MM.1S (cell line): ENCODE results near the gene DLX4.

ENCODE experiments used
- DNase-seq: peaks from one replicate; pipeline ENCODE4 v3.0.0-alpha.2; 2015
- H2AFZ ChIP-seq: fragments of 300-600 bp; sonication (generic); 2 replicates; pipeline ENCODE4 v1.6.0; 2016; ENCODE audit warnings: antibody characterized with exemption, low read length
- H3F3A ChIP-seq: fragments of 300-600 bp; sonication (generic); 2 replicates; pipeline ENCODE4 v1.6.1; 2016; ENCODE audit warnings: mild to moderate bottlenecking, antibody characterized with exemption, low read length, moderate library complexity, mixed read lengths; ENCODE audit not compliant: insufficient read depth
- H3K27ac ChIP-seq: fragments of 300-600 bp; sonication (generic); 2 replicates; pipeline ENCODE4 v1.5.1; 2016; ENCODE audit warnings: mild to moderate bottlenecking, low read length
- H3K27me3 ChIP-seq: fragments of 300-600 bp; sonication (generic); replicated peaks from 2 replicates; pipeline ENCODE4 v1.6.0; 2016; ENCODE audit warnings: low read length; ENCODE audit not compliant: insufficient read depth
- H3K36me3 ChIP-seq: fragments of 300-600 bp; sonication (generic); replicated peaks from 2 replicates; pipeline ENCODE4 v1.6.1; 2016; ENCODE audit warnings: mild to moderate bottlenecking, low read length, mixed read lengths; ENCODE audit not compliant: insufficient read depth
- H3K4me1 ChIP-seq: fragments of 300-600 bp; sonication (generic); 2 replicates; pipeline ENCODE4 v1.6.1; 2016; ENCODE audit warnings: low read length, mixed read lengths
- H3K4me2 ChIP-seq: fragments of 300-600 bp; sonication (generic); 2 replicates; pipeline ENCODE4 v1.6.0; 2016; ENCODE audit warnings: low read depth, low read length
- H3K4me3 ChIP-seq: fragments of 300-600 bp; sonication (generic); 2 replicates; pipeline ENCODE4 v1.5.1; 2016; ENCODE audit warnings: low read length, mixed read lengths
- H3K79me2 ChIP-seq: fragments of 300-600 bp; sonication (generic); 2 replicates; pipeline ENCODE4 v1.6.1; 2016; ENCODE audit warnings: mixed run types, low read length, mixed read lengths
- H3K9ac ChIP-seq: fragments of 300-600 bp; sonication (generic); 2 replicates; pipeline ENCODE4 v1.6.1; 2016; ENCODE audit warnings: low read length, mixed read lengths
- H3K9me2 ChIP-seq: fragments of 300-600 bp; sonication (generic); replicated peaks from 2 replicates; pipeline ENCODE4 v1.6.1; 2016; ENCODE audit warnings: mild to moderate bottlenecking, low read length, mixed read lengths; ENCODE audit not compliant: insufficient read depth
- H3K9me3 ChIP-seq: fragments of 300-600 bp; sonication (generic); replicated peaks from 2 replicates; pipeline ENCODE4 v1.6.1; 2016; ENCODE audit warnings: mild to moderate bottlenecking, low read length, mixed read lengths; ENCODE audit not compliant: insufficient read depth
- H4K20me1 ChIP-seq: fragments of 300-600 bp; sonication (generic); 2 replicates; pipeline ENCODE4 v1.6.1; 2016; ENCODE audit warnings: mild to moderate bottlenecking, low read length, moderate library complexity, mixed read lengths; ENCODE audit not compliant: insufficient read depth
- EZH2 ChIP-seq: fragments of 300-600 bp; sonication (generic); optimal IDR thresholded peaks from 2 replicates; pipeline ENCODE3; 2017; ENCODE audit warnings: low read depth, mild to moderate bottlenecking, antibody characterized with exemption, low read length, mixed read lengths
- EZH2phosphoT487 ChIP-seq: fragments of 300-600 bp; sonication (generic); IDR thresholded peaks from 2 replicates; pipeline ENCODE4 v1.6.1; 2018; ENCODE audit warnings: antibody characterized with exemption, low read length
- TF ChIP-seq, protein P1 (sequence below): fragments of 300-600 bp; sonication (generic); IDR thresholded peaks from 2 replicates; pipeline ENCODE4 v1.5.1; 2016; ENCODE audit warnings: antibody characterized with exemption, low read length, mixed read lengths

Gene DLX4

DNA sequence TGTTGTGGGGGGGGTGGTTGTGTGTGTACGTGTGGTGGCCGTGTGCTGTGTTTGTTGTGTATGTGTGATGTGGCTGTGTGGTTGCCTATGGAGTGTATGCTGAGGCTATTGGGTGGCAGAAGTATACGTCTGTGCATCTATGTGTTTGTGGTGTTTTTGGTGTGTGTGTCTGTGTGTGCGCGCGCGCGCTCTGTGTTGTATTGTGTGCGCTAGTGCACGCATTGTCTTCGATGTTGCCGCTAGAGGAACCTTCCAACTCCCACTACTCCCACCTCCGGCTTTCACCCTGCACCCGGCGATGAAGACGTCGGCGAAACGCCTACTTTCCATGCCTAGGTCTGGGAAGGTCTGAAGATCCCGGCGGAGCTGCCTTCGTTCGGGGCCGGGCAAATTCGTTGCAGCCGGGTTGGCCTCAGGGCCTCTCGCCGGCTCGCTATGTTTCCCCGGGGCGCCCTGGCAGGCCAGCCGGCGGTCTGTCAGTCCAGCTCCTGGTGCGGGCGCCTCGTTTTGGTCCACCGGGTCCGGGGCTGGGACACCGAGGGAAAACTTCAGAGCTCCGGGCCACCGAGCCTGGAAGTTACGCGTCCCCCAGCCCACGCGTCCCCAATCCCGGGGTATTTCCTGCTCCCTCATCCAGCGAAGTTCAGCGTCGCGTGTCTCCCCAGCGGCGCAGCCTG is 5.2 kb upstream of the DLX4 start:
- Histone ChIP-seq H3K27ac (no peak overlapping the region), H3K79me2 (no peaks in the 10 kb centered on the region), H3K36me3 (no peaks in the 10 kb centered on the region), H4K20me1 (no peaks in the 10 kb centered on the region), H3F3A (no peaks in the 10 kb centered on the region), H3K4me1 (no peaks in the 10 kb centered on the region), H3K4me2 (no peak overlapping the region), H3K9ac (no peak overlapping the region), H3K4me3 (no peak overlapping the region), H2AFZ (no peak overlapping the region), H3K9me3 (no peaks in the 10 kb centered on the region), H3K9me2 (no peaks in the 10 kb centered on the region), H3K27me3 (peaks cover 89% of the 10 kb centered on the region)
- TF ChIP-seq EZH2: peak; percentile 18
- TF ChIP-seq, protein P1, sequence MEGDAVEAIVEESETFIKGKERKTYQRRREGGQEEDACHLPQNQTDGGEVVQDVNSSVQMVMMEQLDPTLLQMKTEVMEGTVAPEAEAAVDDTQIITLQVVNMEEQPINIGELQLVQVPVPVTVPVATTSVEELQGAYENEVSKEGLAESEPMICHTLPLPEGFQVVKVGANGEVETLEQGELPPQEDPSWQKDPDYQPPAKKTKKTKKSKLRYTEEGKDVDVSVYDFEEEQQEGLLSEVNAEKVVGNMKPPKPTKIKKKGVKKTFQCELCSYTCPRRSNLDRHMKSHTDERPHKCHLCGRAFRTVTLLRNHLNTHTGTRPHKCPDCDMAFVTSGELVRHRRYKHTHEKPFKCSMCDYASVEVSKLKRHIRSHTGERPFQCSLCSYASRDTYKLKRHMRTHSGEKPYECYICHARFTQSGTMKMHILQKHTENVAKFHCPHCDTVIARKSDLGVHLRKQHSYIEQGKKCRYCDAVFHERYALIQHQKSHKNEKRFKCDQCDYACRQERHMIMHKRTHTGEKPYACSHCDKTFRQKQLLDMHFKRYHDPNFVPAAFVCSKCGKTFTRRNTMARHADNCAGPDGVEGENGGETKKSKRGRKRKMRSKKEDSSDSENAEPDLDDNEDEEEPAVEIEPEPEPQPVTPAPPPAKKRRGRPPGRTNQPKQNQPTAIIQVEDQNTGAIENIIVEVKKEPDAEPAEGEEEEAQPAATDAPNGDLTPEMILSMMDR: no peak
- no peak for DNase-seq

GRCh38 chr17:49964303-49964768 is 4.7 kb upstream of the DLX4 start:
- no peaks in the 10 kb centered on the region for H3K36me3 ChIP-seq
- H3K9me2 ChIP-seq: no peaks in the 10 kb centered on the region
- no peaks in the 10 kb centered on the region for H3F3A ChIP-seq
- no peaks in the 10 kb centered on the region for H3K9me3 ChIP-seq
- no peak overlapping the region for H3K27ac ChIP-seq
- no peak for DNase-seq
- no peak overlapping the region for H2AFZ ChIP-seq
- no peak overlapping the region for H3K4me2 ChIP-seq
- TF ChIP-seq, protein P1: no peak
- no peaks in the 10 kb centered on the region for H3K4me1 ChIP-seq
- H4K20me1 ChIP-seq: no peaks in the 10 kb centered on the region
- peaks cover 89% of the 10 kb centered on the region for H3K27me3 ChIP-seq
- H3K9ac ChIP-seq: no peak overlapping the region
- no peak overlapping the region for H3K4me3 ChIP-seq
- no peaks in the 10 kb centered on the region for H3K79me2 ChIP-seq

- H3K27me3 ChIP-seq: peaks cover 90% of the 10 kb centered on the region
- no peaks in the 10 kb centered on the region for H3K9me2 ChIP-seq
- H3K9ac ChIP-seq: no peak overlapping the region
- H4K20me1 ChIP-seq: no peaks in the 10 kb centered on the region
- H3K79me2 ChIP-seq: no peaks in the 10 kb centered on the region
- no peak overlapping the region for H2AFZ ChIP-seq
- no peaks in the 10 kb centered on the region for H3K36me3 ChIP-seq
- H3K9me3 ChIP-seq: no peaks in the 10 kb centered on the region
- H3F3A ChIP-seq: no peaks in the 10 kb centered on the region
- no peak overlapping the region for H3K27ac ChIP-seq
- no peak overlapping the region for H3K4me2 ChIP-seq
- no peak for DNase-seq
- H3K4me3 ChIP-seq: no peak overlapping the region
- TF ChIP-seq EZH2phosphoT487 (peak; percentile 53; the same call in 1 of the 2 replicates), EZH2 (peak; percentile 69)
- TF ChIP-seq, protein P1: no peak
- no peaks in the 10 kb centered on the region for H3K4me1 ChIP-seq
Observed at GRCh38 chr17:49964769-49965523, 4.0 kb upstream of the DLX4 start.
